HepG2 (cell line): ENCODE measurements around the gene TEKTIP1. TPM values are rescaled to one million over a fixed set of nuclear protein-coding genes. Genes with fewer than 3 reads are reported as not detected.
A peak's percentile ranks its signal among the peaks of the same experiment; 100 is the strongest.

Experiments used
- ASH2L ChIP-seq: fragments of 300-600, 200-600 bp; sonication (generic); IDR thresholded peaks from 2 replicates; pipeline ENCODE4 v1.7.0; 2017; ENCODE audit warnings: low read depth, mild to moderate bottlenecking, moderate library complexity, mixed read lengths, low read length; ENCODE audit not compliant: insufficient read length
- EED ChIP-seq: sonication (generic); formaldehyde crosslinking; IDR thresholded peaks from 2 replicates; pipeline ENCODE4 v1.5.0; 2020; ENCODE audit warnings: mild to moderate bottlenecking, missing genetic modification reagents
- MTERF4 ChIP-seq: sonication (generic); formaldehyde crosslinking; IDR thresholded peaks from 2 replicates; pipeline ENCODE4 v1.8.0; 2023; ENCODE audit warnings: mild to moderate bottlenecking, missing genetic modification reagents
- PAXIP1 ChIP-seq: sonication (generic); formaldehyde crosslinking; conservative IDR thresholded peaks from 2 replicates; pipeline ENCODE4 v1.4.0; 2020; ENCODE audit warnings: mild to moderate bottlenecking, missing genetic modification reagents, moderate library complexity
- PCBP1 ChIP-seq: fragments of 200-400 bp; formaldehyde crosslinking; IDR thresholded peaks from 2 replicates; pipeline ENCODE4 v1.6.1; 2017; ENCODE audit warnings: mild to moderate bottlenecking, low read depth, low read length, borderline replicate concordance
- TOE1 ChIP-seq: sonication (generic); formaldehyde crosslinking; IDR thresholded peaks from 2 replicates; pipeline ENCODE4 v1.4.0; 2020; ENCODE audit warnings: mild to moderate bottlenecking, missing genetic modification reagents
- ZBTB40 ChIP-seq, 2 experiments: fragments of 450-650 bp in 1 of 2; sonication (generic) in 1 of 2; formaldehyde crosslinking in 1 of 2; IDR thresholded peaks; 2 replicates each; pipeline versions ENCODE4 v1.6.1 to v1.8.0; 2016 to 2022; ENCODE audit warnings: antibody characterized with exemption in 1 of 2, mild to moderate bottlenecking in 1 of 2, missing genetic modification reagents in 1 of 2
- ZNF431 ChIP-seq: sonication (generic); formaldehyde crosslinking; IDR thresholded peaks from 2 replicates; pipeline ENCODE4 v1.9.0; 2022; ENCODE audit warnings: missing genetic modification reagents, low read depth, mild to moderate bottlenecking, borderline replicate concordance
- ZNF777 ChIP-seq: sonication (generic); formaldehyde crosslinking; IDR thresholded peaks from 2 replicates; pipeline ENCODE4 v1.4.0; 2020; ENCODE audit warnings: missing genetic modification reagents
- ZNF841 ChIP-seq: sonication (generic); formaldehyde crosslinking; IDR thresholded peaks from 2 replicates; pipeline ENCODE4 v1.8.1; 2023; ENCODE audit warnings: missing genetic modification reagents, borderline replicate concordance
- polyA plus RNA-seq, 8 experiments: library from polyadenylated mRNA; depleted of rRNA in 3 of 8; stranded (reverse) in 7 of 8; unstranded in 1 of 8; fragments of >200 nt; fragmentation: Illumina TruSeq in 4 of 8; extraction: Trizol in 4 of 8; gene quantifications; 2 replicates each; pipeline versions ENCODE4 v1.2.1 to v1.2.3, GENCODE V29; 2011 to 2016; ENCODE audit warnings: low read depth in 4 of 8, missing spikeins in 1 of 8, mixed read lengths in 1 of 8; ENCODE audit not compliant: insufficient read depth in 1 of 8
- total RNA-seq, 5 experiments: library from RNA; depleted of rRNA; stranded (reverse); fragments of >200 nt; fragmentation: Illumina TruSeq; extraction: Trizol; gene quantifications; 2 replicates each; pipeline ENCODE4 v1.2.3, GENCODE V29; 2016; ENCODE audit warnings: low read depth in 1 of 5
- TF ChIP-seq, protein P1 (sequence below): sonication (generic); formaldehyde crosslinking; IDR thresholded peaks from 2 replicates; pipeline ENCODE4 v1.8.1; 2023; ENCODE audit warnings: missing genetic modification reagents, mild to moderate bottlenecking, borderline replicate concordance

The TEKTIP1 gene
- total and polyA plus RNA-seq, 2 of the 13 experiments (the other 11 are each of a cell fraction or from before 2014, with no cell fraction given), result not detected

DNA sequence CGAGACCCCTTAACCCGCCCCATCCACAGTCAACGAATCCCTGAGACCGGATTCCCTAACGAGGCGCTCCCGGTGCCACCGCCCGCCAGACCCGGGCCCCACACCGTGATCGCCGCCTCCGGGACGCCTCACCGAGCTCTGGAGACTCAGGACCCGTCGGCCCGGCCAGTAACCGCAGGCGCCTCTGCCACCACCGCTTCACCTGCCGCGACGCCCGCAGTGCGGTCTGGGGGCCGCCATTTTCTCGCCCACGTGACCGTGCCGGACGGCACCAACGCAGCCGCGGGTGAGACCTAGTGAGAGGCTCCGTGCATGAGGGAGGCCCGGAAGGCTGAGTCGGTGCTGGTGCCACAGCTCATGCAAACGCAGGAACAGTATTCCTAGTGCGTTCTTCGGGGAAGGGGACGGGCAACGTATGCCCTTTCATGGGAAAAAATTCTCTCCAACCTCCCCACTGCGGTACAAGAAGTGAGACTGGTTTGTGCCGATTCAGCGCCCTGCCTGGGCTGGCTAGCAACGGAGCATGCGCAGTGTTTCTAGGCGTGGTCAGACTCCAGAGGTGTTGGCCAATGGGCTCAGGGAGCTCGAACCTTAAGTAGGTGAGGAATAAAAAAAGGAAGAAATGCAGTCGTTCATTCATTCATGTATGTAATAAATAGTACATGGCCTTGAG lies 38.4 kb upstream of the TEKTIP1 start, which contains the start of gene DOHH (continued):
- TF ChIP-seq PAXIP1 (CRISPR knock-in tag), result peak; percentile 58
- peak; percentile 82; the same call in 1 of the 2 replicates for TF ChIP-seq PCBP1
- no peak for TF ChIP-seq ZNF841 (CRISPR knock-in tag)
- TF ChIP-seq MTERF4 (CRISPR knock-in tag), result peak; percentile 53; the same call in 1 of the 2 replicates
- TF ChIP-seq ZNF777 (CRISPR knock-in tag), result no peak; the same call in 1 of the 2 replicates
- TF ChIP-seq ZNF431 (CRISPR knock-in tag), result no peak
- TF ChIP-seq EED (CRISPR knock-in tag), result peak; percentile 98
- TF ChIP-seq ZBTB40 (IDR thresholded peaks at IDR 0.05), result no peak
- TF ChIP-seq ZBTB40 (CRISPR knock-in tag; IDR thresholded peaks at IDR 0.05), result peak; percentile 90
- TF ChIP-seq, protein P1, sequence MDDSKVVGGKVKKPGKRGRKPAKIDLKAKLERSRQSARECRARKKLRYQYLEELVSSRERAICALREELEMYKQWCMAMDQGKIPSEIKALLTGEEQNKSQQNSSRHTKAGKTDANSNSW (CRISPR knock-in tag), result 0 out of 2 replicates have a peak, but pooled peaks have one; percentile 75
- no peak for TF ChIP-seq TOE1 (CRISPR knock-in tag)
- peak; percentile 95 for TF ChIP-seq ASH2L
